Liver (tissue), 9 donors: ENCODE data around the gene ERC2. TPM values are rescaled to one million over a fixed set of nuclear protein-coding genes. Genes with fewer than 3 reads are reported as not detected.

Experiments
- DNase-seq: peaks from one replicate; pipeline ENCODE4 v3.0.0-alpha.2; 2017; ENCODE audit warnings: low spot score
- H3K27ac ChIP-seq, 2 donors: one replicate each; pipeline ENCODE4 v1.7.0; 2013; ENCODE audit warnings: inconsistent platforms in 2 of 2, low read length in 2 of 2, control low read depth in 1 of 2, low read depth in 1 of 2, mild to moderate bottlenecking in 1 of 2
- H3K27me3 ChIP-seq, 4 donors: one replicate each; pipeline versions ENCODE4 v1.6.1 to v1.7.0; 2013; ENCODE audit warnings: low read length in 3 of 4, inconsistent platforms in 1 of 4, mild to moderate bottlenecking in 1 of 4, moderate library complexity in 1 of 4; ENCODE audit not compliant: control insufficient read depth in 4 of 4, insufficient read depth in 4 of 4
- H3K36me3 ChIP-seq, 4 donors: one replicate each; pipeline versions ENCODE4 v1.6.1 to v1.7.0; 2013; ENCODE audit warnings: low read length in 3 of 4, mild to moderate bottlenecking in 3 of 4, low read depth in 1 of 4, moderate library complexity in 1 of 4; ENCODE audit not compliant: control insufficient read depth in 4 of 4, insufficient read depth in 3 of 4
- H3K4me1 ChIP-seq, 4 donors: one replicate each; pipeline versions ENCODE4 v1.6.1 to v1.7.0; 2013; ENCODE audit warnings: low read length in 3 of 4, mild to moderate bottlenecking in 3 of 4, moderate library complexity in 1 of 4; ENCODE audit not compliant: control insufficient read depth in 4 of 4, insufficient read depth in 4 of 4
- H3K4me3 ChIP-seq, 3 donors: one replicate each; pipeline versions ENCODE4 v1.6.1 to v1.7.0; 2013; ENCODE audit warnings: low read length in 3 of 3, control low read depth in 1 of 3, low read depth in 1 of 3, mild to moderate bottlenecking in 1 of 3
- H3K9ac ChIP-seq, 2 donors: one replicate each; pipeline ENCODE4 v1.7.0; 2013; ENCODE audit warnings: low read length in 2 of 2, mild to moderate bottlenecking in 2 of 2, moderate library complexity in 2 of 2, control low read depth in 1 of 2, low read depth in 1 of 2
- H3K9me3 ChIP-seq, 4 donors: one replicate each; pipeline versions ENCODE4 v1.6.1 to v1.7.0; 2013; ENCODE audit warnings: low read length in 3 of 4; ENCODE audit not compliant: control insufficient read depth in 4 of 4
- ATF3 ChIP-seq: IDR thresholded peaks from 2 replicates; pipeline ENCODE4 v1.6.1; 2016; ENCODE audit warnings: antibody characterized with exemption
- CTCF ChIP-seq: fragments of 150-350 bp; IDR thresholded peaks from 2 replicates; pipeline ENCODE4 v1.5.1; 2017; ENCODE audit warnings: improper control_type of control experiment, low read depth, low read length; ENCODE audit not compliant: missing input control
- EGR1 ChIP-seq, 2 donors: IDR thresholded peaks; 2 replicates each; pipeline ENCODE4 v1.6.1; 2016 to 2018; ENCODE audit warnings: antibody characterized with exemption in 2 of 2, low read depth in 2 of 2
- FOXA1 ChIP-seq: IDR thresholded peaks from 2 replicates; pipeline ENCODE4 v1.6.1; 2016; ENCODE audit warnings: antibody characterized with exemption
- FOXA2 ChIP-seq: IDR thresholded peaks from 2 replicates; pipeline ENCODE4 v1.6.1; 2016; ENCODE audit warnings: antibody characterized with exemption
- GABPA ChIP-seq, 2 donors: IDR thresholded peaks in 1 of 2; conservative IDR thresholded peaks in 1 of 2; 2 replicates each; pipeline ENCODE4 v1.6.1; 2016; ENCODE audit warnings: antibody characterized with exemption in 2 of 2, mild to moderate bottlenecking in 1 of 2, moderate library complexity in 1 of 2
- HNF4A ChIP-seq, 2 donors: conservative IDR thresholded peaks; 2 replicates each; pipeline ENCODE4 v1.6.1; 2016; ENCODE audit warnings: antibody characterized with exemption in 2 of 2, mild to moderate bottlenecking in 2 of 2
- HNF4G ChIP-seq: IDR thresholded peaks from 2 replicates; pipeline ENCODE4 v1.6.1; 2016; ENCODE audit warnings: antibody characterized with exemption
- JUND ChIP-seq, 2 donors: IDR thresholded peaks; 2 replicates each; pipeline ENCODE4 v1.6.1; 2016; ENCODE audit warnings: antibody characterized with exemption in 2 of 2
- MAX ChIP-seq: IDR thresholded peaks from 2 replicates; pipeline ENCODE4 v1.6.1; 2016; ENCODE audit warnings: antibody characterized with exemption
- NR2F2 ChIP-seq: IDR thresholded peaks from 2 replicates; pipeline ENCODE4 v1.6.1; 2016; ENCODE audit warnings: antibody characterized with exemption
- RAD21 ChIP-seq, 2 donors: IDR thresholded peaks; 2 replicates each; pipeline ENCODE4 v1.6.1; 2016; ENCODE audit warnings: antibody characterized with exemption in 2 of 2, mild to moderate bottlenecking in 2 of 2
- REST ChIP-seq: IDR thresholded peaks from 2 replicates; pipeline ENCODE4 v1.6.1; 2016; ENCODE audit warnings: antibody characterized with exemption, mild to moderate bottlenecking
- RXRA ChIP-seq, 2 donors: IDR thresholded peaks; 2 replicates each; pipeline ENCODE4 v1.6.1; 2017 to 2018; ENCODE audit warnings: antibody characterized with exemption in 2 of 2, mild to moderate bottlenecking in 1 of 2
- SP1 ChIP-seq: IDR thresholded peaks from 2 replicates; pipeline ENCODE4 v1.6.1; 2018; ENCODE audit warnings: antibody characterized with exemption, mild to moderate bottlenecking
- TAF1 ChIP-seq: conservative IDR thresholded peaks from 2 replicates; pipeline ENCODE4 v1.6.1; 2016; ENCODE audit warnings: antibody characterized with exemption, mild to moderate bottlenecking
- YY1 ChIP-seq: IDR thresholded peaks from 2 replicates; pipeline ENCODE4 v1.6.1; 2016; ENCODE audit warnings: antibody characterized with exemption, mild to moderate bottlenecking
- ZBTB33 ChIP-seq: IDR thresholded peaks from 2 replicates; pipeline ENCODE4 v1.6.1; 2016; ENCODE audit warnings: antibody characterized with exemption
- whole genome bisulfite sequencing: extraction: QIAGEN DNeasy Blood & Tissue Kit; methylation state at CpG from one replicate; pipeline ENCODE4 v1.1.7; 2013; 5-methylcytosine and 5-hydroxymethylcytosine counted together
- polyA plus RNA-seq, 2 donors: library from polyadenylated mRNA; stranded (reverse) in 1 of 2; unstranded in 1 of 2; fragments of 200-250 nt in 1 of 2; fragments of >200 nt in 1 of 2; fragmentation: Nextera tagmentation in 1 of 2; extraction: Ambion mirVana in 1 of 2; gene quantifications; one replicate each; pipeline versions ENCODE4 v1.2.1 to v1.2.3, GENCODE V29; 2013 to 2015
- total RNA-seq, 2 donors: library from RNA; depleted of rRNA; stranded (reverse); fragments of >200 nt; gene quantifications; one replicate each; pipeline ENCODE4 v1.2.3, GENCODE V29; 2014
- donor health status: healthy.
- donor health status: healthy.
- donor health status: healthy.
- donor health status: healthy.
- donor health status: healthy.

The ERC2 gene
- total and polyA plus RNA-seq, 4 donors: 0.14 to 0.25 TPM; not detected in 2

GRCh38 chr3:55815262-55815661, 653.0 kb downstream of the ERC2 start:
- Histone ChIP-seq H3K27ac (no peak overlapping the region), H3K9ac (no peak overlapping the region), H3K4me1 (peaks cover 0 to 1% (median 0%) of the 10 kb centered on the region in 4 donors), H3K9me3 (no peaks in the 10 kb centered on the region), H3K27me3 (no peaks in the 10 kb centered on the region), H3K36me3 (no peaks in the 10 kb centered on the region), H3K4me3 (no peak overlapping the region)
- TF ChIP-seq TAF1 (no peak), JUND (IDR thresholded peaks at IDR 0.05) (no peak), ZBTB33 (no peak), YY1 (no peak), CTCF (no peak), SP1 (no peak), FOXA1 (no peak), REST (no peak), ATF3 (no peak), HNF4A (conservative IDR thresholded peaks at IDR 0.05) (no peak), NR2F2 (no peak), HNF4G (no peak), GABPA (IDR thresholded peaks at IDR 0.05 in 1 of 2, conservative IDR thresholded peaks at IDR 0.05 in 1 of 2) (no peak), EGR1 (IDR thresholded peaks at IDR 0.05; ENCODE audit: low read depth in 2 of 2) (no peak), MAX (no peak), FOXA2 (no peak), RXRA (IDR thresholded peaks at IDR 0.05) (no peak), RAD21 (IDR thresholded peaks at IDR 0.05) (no peak)
- DNase-seq: no peak
- WGBS: 80% methylated on average over 6 of the region's 6 CpGs
